MM.1S (cell line): ENCODE measurements around the gene PAGE2B.

ENCODE experiments used
- CTCF ChIP-seq: fragments of 300-600 bp; sonication (generic); IDR thresholded peaks from 2 replicates; pipeline ENCODE4 v1.5.1; 2016; ENCODE audit warnings: antibody characterized with exemption, low read length, mixed read lengths
- EZH2 ChIP-seq: fragments of 300-600 bp; sonication (generic); optimal IDR thresholded peaks from 2 replicates; pipeline ENCODE3; 2017; ENCODE audit warnings: low read depth, mild to moderate bottlenecking, antibody characterized with exemption, low read length, mixed read lengths

- no peak for TF ChIP-seq CTCF
- TF ChIP-seq EZH2 = no peak
Observed at GRCh38 chrX:55118574-55118973, 43.7 kb downstream of the PAGE2B start.
